K562 (cell line): Measurements from ENCODE around the gene ADAMTSL2. TPM values are rescaled to one million over a fixed set of nuclear protein-coding genes. Genes with fewer than 3 reads are reported as not detected.

Experiments
- ATAC-seq: fragments of 200-7000 bp; cut with Tn5 transposase; 3 replicates; pipeline ENCODE4 v1.9.1; 2020; ENCODE audit warnings: moderate library complexity
- BruUV-seq: library from RNA; stranded (reverse); fragments of 400-500 nt; replicated peaks from 2 replicates; lab custom pipeline; 2021; lab: Mats Ljungman, UMichigan
- CTCF ChIA-PET: fragments of 300-600 bp; formaldehyde crosslinking; extraction: SDS; loops from one replicate; lab custom pipeline; 2021; ENCODE audit warnings: low intra/inter-chr PET ratio; lab: Yijun Ruan, JAX
- POLR2A ChIA-PET: fragments of 300-600, 350-650 bp; sonication (Branson Sonifier 250); formaldehyde crosslinking; extraction: SDS; loops from one replicate; lab custom pipeline; 2021; ENCODE audit warnings: antibody characterized with exemption, inconsistent platforms; lab: Yijun Ruan, JAX
- DNase-seq, 4 experiments: peaks; one replicate each; pipeline versions ENCODE4 v3.0.0 to v3.0.0-alpha.2; 2011 to 2018; ENCODE audit warnings: low spot score in 3 of 4, mixed read lengths in 3 of 4; ENCODE audit errors: extremely low read depth in 1 of 4
- FAIRE-seq: peaks from 2 replicates; lab custom pipeline; 2011; peaks lifted over from hg19 to GRCh38; lab: Jason Lieb, UNC
- H2AFZ ChIP-seq: 2 replicates; pipeline ENCODE4 v1.6.0; 2011; ENCODE audit warnings: low read depth, low read length, control low read depth, inconsistent platforms
- H3K27ac ChIP-seq: fragments of 200-600 bp; 3 replicates; pipeline ENCODE4 v1.8.0; 2011; ENCODE audit warnings: low read depth, mild to moderate bottlenecking, control low read depth, inconsistent platforms, low read length, moderate library complexity, mixed read lengths; ENCODE audit errors: extremely low read depth
- H3K27me3 ChIP-seq, 2 experiments: fragments of 300-600 bp in 1 of 2; 2 replicates in 1 of 2; 3 replicates in 1 of 2; pipeline versions ENCODE4 v1.6.0 to v1.8.0; 2011; ENCODE audit warnings: inconsistent platforms in 2 of 2, low read length in 2 of 2, mild to moderate bottlenecking in 1 of 2, mixed read lengths in 1 of 2, moderate library complexity in 1 of 2; ENCODE audit not compliant: control insufficient read depth in 2 of 2, insufficient read depth in 2 of 2
- H3K36me3 ChIP-seq: fragments of 300-600 bp; 3 replicates; pipeline ENCODE4 v1.8.0; 2011; ENCODE audit warnings: mild to moderate bottlenecking, low read length, inconsistent platforms; ENCODE audit not compliant: control insufficient read depth, insufficient read depth
- H3K4me1 ChIP-seq, 2 experiments: fragments of 200-600 bp in 1 of 2; replicated peaks in 1 of 2; 2 replicates in 1 of 2; 3 replicates in 1 of 2; pipeline versions ENCODE4 v1.5.1 to v1.8.0; 2011; ENCODE audit warnings: inconsistent platforms in 2 of 2, low read length in 2 of 2, mild to moderate bottlenecking in 1 of 2, mixed read lengths in 1 of 2, moderate library complexity in 1 of 2; ENCODE audit not compliant: control insufficient read depth in 2 of 2, insufficient read depth in 2 of 2
- H3K4me2 ChIP-seq: 2 replicates; pipeline ENCODE4 v1.6.1; 2011; ENCODE audit warnings: low read length, control low read depth, inconsistent platforms, mixed read lengths; ENCODE audit not compliant: insufficient read depth
- H3K4me3 ChIP-seq: fragments of 200-600 bp; sonication (generic), shearing (Covaris generic); 2 replicates; pipeline ENCODE4 v1.5.1; 2016; ENCODE audit warnings: control low read depth, inconsistent platforms
- H3K79me2 ChIP-seq: fragments of 200-600 bp; 3 replicates; pipeline ENCODE4 v1.8.0; 2011; ENCODE audit warnings: low read length, inconsistent platforms; ENCODE audit not compliant: control insufficient read depth, insufficient read depth
- H3K9ac ChIP-seq, 2 experiments: 2 replicates each; pipeline versions ENCODE4 v1.6.0 to v1.6.1; 2011; ENCODE audit warnings: low read depth in 2 of 2, low read length in 2 of 2, control low read depth in 1 of 2, inconsistent platforms in 1 of 2, mild to moderate bottlenecking in 1 of 2, mixed read lengths in 1 of 2; ENCODE audit not compliant: insufficient read depth in 1 of 2
- H3K9me1 ChIP-seq: one replicate; pipeline ENCODE4 v1.6.0; 2011; ENCODE audit warnings: inconsistent platforms, mild to moderate bottlenecking, low read length, moderate library complexity; ENCODE audit not compliant: control insufficient read depth, insufficient read depth
- H3K9me3 ChIP-seq: replicated peaks from 2 replicates; pipeline ENCODE4 v1.5.1; 2011; ENCODE audit warnings: low read depth, low read length, inconsistent platforms; ENCODE audit not compliant: control insufficient read depth, insufficient read depth
- H4K20me1 ChIP-seq: replicated peaks from 2 replicates; pipeline ENCODE4 v1.6.1; 2011; ENCODE audit warnings: low read length, inconsistent platforms, mixed read lengths; ENCODE audit not compliant: control insufficient read depth, insufficient read depth
- BACH1 ChIP-seq: fragments of 200-800 bp; sonication (Bioruptor generic); IDR thresholded peaks from 2 replicates; pipeline ENCODE4 v1.6.1; 2016; ENCODE audit warnings: missing genetic modification characterization, missing compliant biosample characterization
- DNMT1 ChIP-seq: fragments of 450-650 bp; IDR thresholded peaks from 2 replicates; pipeline ENCODE4 v1.6.1; 2016; ENCODE audit warnings: antibody characterized with exemption, mild to moderate bottlenecking
- HINFP ChIP-seq: fragments of 450-650 bp; conservative IDR thresholded peaks from 2 replicates; pipeline ENCODE4 v1.6.1; 2016; ENCODE audit warnings: missing genetic modification characterization, low read depth, mild to moderate bottlenecking, control low read depth, missing compliant biosample characterization
- SRSF7 ChIP-seq: fragments of 200-400 bp; formaldehyde crosslinking; optimal IDR thresholded peaks from 2 replicates; pipeline ENCODE3; 2017; ENCODE audit warnings: mild to moderate bottlenecking, low read depth, low read length
- ZKSCAN3 ChIP-seq: fragments of 250-450 bp; sonication (Bioruptor Pico); IDR thresholded peaks from 2 replicates; pipeline ENCODE4 v1.4.0; 2020
- ZNF280A ChIP-seq: fragments of 450-650 bp; IDR thresholded peaks from 2 replicates; pipeline ENCODE4 v1.6.1; 2018; ENCODE audit warnings: mild to moderate bottlenecking, low read depth; ENCODE audit not compliant: partially characterized antibody
- ZNF347 ChIP-seq: fragments of 450-650 bp; formaldehyde crosslinking; IDR thresholded peaks from 2 replicates; pipeline ENCODE4 v1.4.0; 2020; ENCODE audit warnings: low read depth, mild to moderate bottlenecking, moderate library complexity
- WGBS: fragments of 100-300 bp; shearing (Covaris generic); methylation state at CpG from one replicate; pipeline ENCODE4 v1.1.6; 2016; ENCODE audit warnings: low coverage, mixed read lengths; ENCODE audit not compliant: insufficient coverage; ENCODE audit errors: missing lambda C conversion rate; 5-methylcytosine and 5-hydroxymethylcytosine counted together
- in situ Hi-C: fragments of 300-500 bp; cut with MboI; formaldehyde crosslinking; loops from 4 replicates; pipeline ENCODE4 v1.15.0; 2018; ENCODE audit warnings: inconsistent platforms, mixed read lengths
- intact Hi-C: fragments of 100-400 bp; cut with micrococcal nuclease; formaldehyde crosslinking; loops from 2 replicates; pipeline ENCODE4 v1.14.2; 2022
- polyA plus RNA-seq, 8 experiments: library from polyadenylated mRNA; depleted of rRNA in 4 of 8; stranded (reverse) in 5 of 8; unstranded in 3 of 8; fragments of >200 nt; fragmentation: Nextera tagmentation in 2 of 8; fragmentation: Illumina TruSeq in 1 of 8; extraction: Ambion mirVana in 2 of 8; extraction: Trizol in 1 of 8; gene quantifications; 2 replicates each; pipeline versions ENCODE4 v1.2.1 to v1.2.3, GENCODE V29; 2011 to 2014; ENCODE audit warnings: inconsistent platforms in 1 of 8, missing spikeins in 1 of 8
- total RNA-seq, 7 experiments: library from RNA; depleted of rRNA in 6 of 7; stranded (reverse); fragments of >200 nt in 6 of 7; fragmentation: Illumina TruSeq in 2 of 7; extraction: Trizol in 2 of 7; gene quantifications; 2 replicates each; pipeline versions ENCODE4 v1.2.1 to v1.2.3, GENCODE V29; 2011 to 2021; ENCODE audit warnings: low replicate concordance in 1 of 7
- TF ChIP-seq, protein P1 (sequence below): fragments of 450-650 bp; IDR thresholded peaks from 2 replicates; pipeline ENCODE4 v1.6.1; 2017; ENCODE audit warnings: antibody characterized with exemption

The ADAMTSL2 gene
- total and polyA plus RNA-seq, 9 of the 15 experiments (the other 6 are each of a cell fraction or from before 2014, with no cell fraction given) = 0.04 TPM; not detected in 8

DNA sequence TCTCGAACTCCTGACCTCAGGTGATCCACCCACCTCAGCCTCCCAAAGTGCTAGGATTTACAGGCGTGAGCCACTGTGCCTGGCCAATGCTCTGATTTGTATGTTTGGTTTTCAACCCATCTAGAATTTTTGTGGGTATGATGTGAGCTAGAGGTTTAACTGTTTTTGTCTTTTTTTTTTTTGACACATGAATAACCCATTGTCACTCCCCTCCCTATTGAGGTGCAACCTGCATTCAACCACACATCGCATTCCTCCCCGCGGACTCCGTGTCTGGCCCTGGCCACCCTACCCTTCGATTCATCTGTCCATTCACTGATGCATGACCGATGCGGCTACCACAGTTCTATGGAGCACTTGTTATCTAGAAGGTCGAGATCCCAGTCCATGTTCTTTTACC, 84.2 kb downstream of the ADAMTSL2 start:
- Histone ChIP-seq H3K9me1 (no peaks in the 10 kb centered on the region), H3K36me3 (no peaks in the 10 kb centered on the region), H3K4me2 (no peak overlapping the region), H2AFZ (no peak overlapping the region), H3K4me3 (no peak overlapping the region), H4K20me1 (peaks cover 18% of the 10 kb centered on the region; the same call in 1 of the 2 replicates), H3K79me2 (no peaks in the 10 kb centered on the region), H3K27me3 (peaks cover 15 to 54% of the 10 kb centered on the region in 2 experiments; a peak in 4 of 5 replicates), H3K27ac (no peak overlapping the region), H3K4me1 (no peaks in the 10 kb centered on the region), H3K9me3 (no peaks in the 10 kb centered on the region), H3K9ac (no peak overlapping the region)
- FAIRE-seq = no peak
- intact Hi-C loops = no loop called here
- no peak for TF ChIP-seq DNMT1
- no peak for TF ChIP-seq HINFP (tag)
- TF ChIP-seq BACH1 (tag) = no peak
- TF ChIP-seq, protein P1, sequence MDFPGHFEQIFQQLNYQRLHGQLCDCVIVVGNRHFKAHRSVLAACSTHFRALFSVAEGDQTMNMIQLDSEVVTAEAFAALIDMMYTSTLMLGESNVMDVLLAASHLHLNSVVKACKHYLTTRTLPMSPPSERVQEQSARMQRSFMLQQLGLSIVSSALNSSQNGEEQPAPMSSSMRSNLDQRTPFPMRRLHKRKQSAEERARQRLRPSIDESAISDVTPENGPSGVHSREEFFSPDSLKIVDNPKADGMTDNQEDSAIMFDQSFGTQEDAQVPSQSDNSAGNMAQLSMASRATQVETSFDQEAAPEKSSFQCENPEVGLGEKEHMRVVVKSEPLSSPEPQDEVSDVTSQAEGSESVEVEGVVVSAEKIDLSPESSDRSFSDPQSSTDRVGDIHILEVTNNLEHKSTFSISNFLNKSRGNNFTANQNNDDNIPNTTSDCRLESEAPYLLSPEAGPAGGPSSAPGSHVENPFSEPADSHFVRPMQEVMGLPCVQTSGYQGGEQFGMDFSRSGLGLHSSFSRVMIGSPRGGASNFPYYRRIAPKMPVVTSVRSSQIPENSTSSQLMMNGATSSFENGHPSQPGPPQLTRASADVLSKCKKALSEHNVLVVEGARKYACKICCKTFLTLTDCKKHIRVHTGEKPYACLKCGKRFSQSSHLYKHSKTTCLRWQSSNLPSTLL = no peak
- TF ChIP-seq ZNF280A = no peak
- no peak for TF ChIP-seq SRSF7
- TF ChIP-seq ZNF347 = no peak
- no peak for TF ChIP-seq ZKSCAN3 (CRISPR knock-in tag)
- ATAC-seq = no peak
- ChIA-PET CTCF (no interaction called here), POLR2A (interaction anchor here (0.7 kb wide), 1 partner anchor 122 kb away, joined by 3 read pairs; no protein-coding TSS in a partner anchor)
- WGBS = 0% methylated on average over 10 of the region's 10 CpGs
- BruUV-seq = no TSS peak
- DNase-seq = no peak
- in situ Hi-C loops = no loop called here
